PC-9 (cell line): ENCODE results near the gene UBE2Z.

ENCODE experiments used
- CTCF ChIP-seq: fragments of 200-600 bp; sonication (generic); conservative IDR thresholded peaks from 2 replicates; pipeline ENCODE4 v1.6.1; 2017; ENCODE audit warnings: mixed run types, antibody characterized with exemption, mild to moderate bottlenecking, moderate library complexity
- EZH2 ChIP-seq: fragments of 200-600 bp; sonication (generic); IDR thresholded peaks from 2 replicates; pipeline ENCODE4 v1.8.0; 2017; ENCODE audit warnings: antibody characterized with exemption, low read depth

DNA sequence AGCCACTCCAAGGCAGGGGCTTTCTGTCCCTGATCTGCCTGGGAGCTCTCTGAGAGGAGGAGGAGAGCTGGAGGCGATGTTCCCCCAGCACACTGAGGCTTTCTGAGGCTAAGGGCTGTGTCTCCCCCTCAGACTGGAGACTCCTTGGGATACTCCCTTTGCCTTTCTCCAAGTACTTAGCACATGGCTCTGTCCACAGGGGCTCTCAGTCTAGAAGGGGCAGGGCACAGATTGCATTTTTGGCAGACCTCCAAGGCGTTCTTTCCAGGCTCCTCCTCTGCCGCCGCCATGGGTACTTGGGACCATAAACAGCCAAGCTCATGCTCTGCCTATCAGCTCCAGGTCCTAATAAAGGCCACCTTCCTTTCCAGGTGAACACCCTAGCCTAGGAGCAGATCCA lies 62.0 kb downstream of the UBE2Z start:
- no peak for TF ChIP-seq CTCF
- TF ChIP-seq EZH2, result no peak
